ENCODE measurements around the gene USP4. TPM values are rescaled to one million over a fixed set of nuclear protein-coding genes. Genes with fewer than 3 reads are reported as not detected.
"Not testable (repeated sequence)": the region's sequence is repeated elsewhere in the genome, so short reads cannot be mapped to it uniquely, and the experiment has no call there.

Gene USP4
- total RNA-seq, 1 experiment from 2014 or later, result 54.1 TPM

- Mint-ChIP-seq H3K36me3 (ENCODE audit: insufficient read depth, unreplicated experiment) (no peaks in the 10 kb centered on the region), H3K27ac (ENCODE audit: low read depth, unreplicated experiment) (no peak overlapping the region), H3K4me1 (ENCODE audit: insufficient read depth, unreplicated experiment) (no peaks in the 10 kb centered on the region), H3K27me3 (ENCODE audit: insufficient read depth, unreplicated experiment) (no peaks in the 10 kb centered on the region), H3K4me3 (ENCODE audit: unreplicated experiment) (no peak overlapping the region), H3K9me3 (ENCODE audit: unreplicated experiment) (no peaks in the 10 kb centered on the region)
- TF ChIP-seq CTCF (IDR thresholded peaks at IDR 0.05; ENCODE audit: unreplicated experiment), result no peak
- no TSS peak for BruUV-seq (replicated peaks)
- CTCF ChIA-PET, result no interaction called here
- DNase-seq (ENCODE audit: unreplicated experiment), result no peak
- intact Hi-C loops (cut with micrococcal nuclease), result no loop called here
- POLR2A ChIA-PET, result no interaction called here
These were observed 86.3 kb downstream of the USP4 start for GRCh38 chr3:49253512-49253911.

GRCh38 chr3:49248840-49249227 is 91.0 kb downstream of the USP4 start:
- H3K9me3 Mint-ChIP-seq (ENCODE audit: unreplicated experiment), result no peaks in the 10 kb centered on the region
- peaks cover 5% of the 10 kb centered on the region for H3K4me1 Mint-ChIP-seq (ENCODE audit: insufficient read depth, unreplicated experiment)
- no peak for DNase-seq (ENCODE audit: unreplicated experiment)
- no peaks in the 10 kb centered on the region for H3K36me3 Mint-ChIP-seq (ENCODE audit: insufficient read depth, unreplicated experiment)
- intact Hi-C loops (cut with micrococcal nuclease), result no loop called here
- ChIA-PET CTCF (no interaction called here), POLR2A (interaction anchor here (0.6 to 0.7 kb wide), 2 partner anchors 16 to 474 kb away, joined by 3 to 4 read pairs; no protein-coding TSS in a partner anchor)
- no peaks in the 10 kb centered on the region for H3K27me3 Mint-ChIP-seq (ENCODE audit: insufficient read depth, unreplicated experiment)
- BruUV-seq (replicated peaks), result no TSS peak
- no peak overlapping the region for H3K4me3 Mint-ChIP-seq (ENCODE audit: unreplicated experiment)
- no peak for TF ChIP-seq CTCF (IDR thresholded peaks at IDR 0.05; ENCODE audit: unreplicated experiment)
- H3K27ac Mint-ChIP-seq (ENCODE audit: low read depth, unreplicated experiment), result no peak overlapping the region

DNA sequence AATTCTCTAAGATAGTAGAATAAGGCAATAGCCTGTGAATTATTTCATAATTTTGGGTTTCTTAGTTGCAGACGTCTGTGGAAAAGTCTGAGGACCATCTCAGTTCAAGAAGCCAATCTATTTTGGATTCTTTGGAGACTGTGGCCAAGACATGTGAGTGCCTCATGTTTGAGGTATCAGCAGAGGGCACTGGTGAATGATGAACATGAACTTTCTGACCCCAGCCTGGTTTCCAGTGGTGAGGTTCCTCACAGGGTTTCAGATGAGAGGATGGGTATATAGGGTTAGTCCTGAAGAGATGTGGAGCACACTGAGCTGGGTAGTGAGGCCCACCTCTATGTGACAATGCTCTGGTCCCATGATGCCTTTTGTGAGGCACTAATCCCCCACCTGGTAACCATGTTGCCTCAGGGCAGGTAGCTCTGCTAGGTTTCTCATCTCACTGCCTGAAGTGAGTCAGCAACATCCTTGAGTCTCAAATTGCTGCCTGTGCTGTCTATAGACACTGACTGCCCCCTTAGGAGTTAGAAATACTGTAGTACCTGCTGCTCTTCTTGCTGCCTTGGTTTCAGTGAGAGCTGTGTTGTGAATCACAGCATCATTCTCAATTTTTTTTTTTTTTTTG is 95.2 kb downstream of the USP4 start:
- POLR2A ChIA-PET, result no interaction called here
- peak; percentile 72 for DNase-seq (ENCODE audit: unreplicated experiment)
- Mint-ChIP-seq H3K4me1 (ENCODE audit: insufficient read depth, unreplicated experiment) (peaks cover 5% of the 10 kb centered on the region), H3K4me3 (ENCODE audit: unreplicated experiment) (no peak overlapping the region), H3K9me3 (ENCODE audit: unreplicated experiment) (no peaks in the 10 kb centered on the region), H3K27me3 (ENCODE audit: insufficient read depth, unreplicated experiment) (no peaks in the 10 kb centered on the region), H3K36me3 (ENCODE audit: insufficient read depth, unreplicated experiment) (no peaks in the 10 kb centered on the region), H3K27ac (ENCODE audit: low read depth, unreplicated experiment) (no peak overlapping the region)
- no peak for TF ChIP-seq CTCF (IDR thresholded peaks at IDR 0.05; ENCODE audit: unreplicated experiment)
- CTCF ChIA-PET, result interaction anchor here (0.7 to 1.7 kb wide), 2 partner anchors 24 to 74 kb away, joined by 3 to 4 read pairs; no protein-coding TSS in a partner anchor
- intact Hi-C loops (cut with micrococcal nuclease), result no loop called here
- no TSS peak for BruUV-seq (replicated peaks)

- H3K4me3 Mint-ChIP-seq (ENCODE audit: unreplicated experiment); H3K36me3 Mint-ChIP-seq (ENCODE audit: insufficient read depth, unreplicated experiment); H3K27me3 Mint-ChIP-seq (ENCODE audit: insufficient read depth, unreplicated experiment); H3K9me3 Mint-ChIP-seq (ENCODE audit: unreplicated experiment); intact Hi-C loops (cut with micrococcal nuclease); DNase-seq (ENCODE audit: unreplicated experiment); H3K27ac Mint-ChIP-seq (ENCODE audit: low read depth, unreplicated experiment); BruUV-seq (replicated peaks): not testable (repeated sequence)
- ChIA-PET POLR2A (interaction anchor here (0.6 to 2.1 kb wide), 4 partner anchors 10 to 484 kb away, joined by 3 to 7 read pairs (median 3); no protein-coding TSS in a partner anchor), CTCF (interaction anchor here (1.4 kb wide), 1 partner anchor 69 kb away, joined by 4 read pairs; the partner anchor contains the start of gene KLHDC8B)
- H3K4me1 Mint-ChIP-seq (ENCODE audit: insufficient read depth, unreplicated experiment), result peaks cover 11% of the 10 kb centered on the region
These were observed 99.8 kb downstream of the USP4 start for GRCh38 chr3:49240091-49240490.
